Testis (tissue), 3 donors: ENCODE measurements around the gene SRD5A3. TPM values are rescaled to one million over a fixed set of nuclear protein-coding genes. Genes with fewer than 3 reads are reported as not detected.

Experiments used
- DNase-seq: peaks from one replicate; pipeline ENCODE4 v3.0.0-alpha.2; 2019
- H3K27ac ChIP-seq, 2 donors: fragments of 200-600 bp; sonication (generic); one replicate each; pipeline ENCODE4 v1.5.1; 2019
- H3K27me3 ChIP-seq: fragments of 200-600 bp; sonication (generic); one replicate; pipeline ENCODE4 v1.5.1; 2019
- H3K36me3 ChIP-seq: fragments of 200-600 bp; sonication (generic); one replicate; pipeline ENCODE4 v1.5.1; 2017; ENCODE audit warnings: low read depth; ENCODE audit errors: missing control alignments
- H3K4me1 ChIP-seq: fragments of 200-600 bp; sonication (generic); one replicate; pipeline ENCODE4 v1.5.1; 2019
- H3K4me3 ChIP-seq, 2 donors: fragments of 200-600 bp; sonication (generic); one replicate each; pipeline ENCODE4 v1.5.1; 2017 to 2019
- H3K9me3 ChIP-seq: fragments of 200-600 bp; sonication (generic); one replicate; pipeline ENCODE4 v1.5.1; 2017
- CTCF ChIP-seq, 3 experiments: fragments of 450-650 bp in 2 of 3; fragments of 200-600 bp in 1 of 3; sonication (generic) in 1 of 3; IDR thresholded peaks; one replicate each; pipeline ENCODE4 v1.5.1; 2016 to 2019; ENCODE audit warnings: antibody characterized with exemption in 3 of 3, mild to moderate bottlenecking in 2 of 3, moderate library complexity in 1 of 3
- POLR2A ChIP-seq: fragments of 450-650 bp; IDR thresholded peaks from one replicate; pipeline ENCODE4 v1.6.1; 2017; ENCODE audit warnings: antibody characterized with exemption, mild to moderate bottlenecking, moderate library complexity
- WGBS, 2 donors: methylation state at CpG; one replicate each; pipeline ENCODE4 v1.1.5; 2018; 5-methylcytosine and 5-hydroxymethylcytosine counted together
- intact Hi-C: fragments of 100-400 bp; cut with DNase I; formaldehyde crosslinking; loops from one replicate; pipeline ENCODE4 v1.15.1; 2023; ENCODE audit warnings: low total_unique reads
- polyA plus RNA-seq: library from polyadenylated mRNA; stranded (reverse); fragments of 350-450 nt; fragmentation: Illumina TruSeq; extraction: RNeasy Lipid Tissue Mini Kit (QIAGEN cat#74804); gene quantifications from one replicate; pipeline ENCODE4 v1.2.3, GENCODE V29; 2014; ENCODE audit warnings: low read depth, low replicate concordance; ENCODE audit not compliant: insufficient read depth
- small RNA-seq, 2 donors: library from RNA; depleted of rRNA; stranded (forward); fragments of <200 nt; gene quantifications; one replicate each; pipeline ENCODE3, GENCODE V24; 2016
- total RNA-seq, 2 donors: library from RNA; depleted of rRNA; stranded (reverse); fragments of >200 nt; gene quantifications; one replicate each; pipeline ENCODE4 v1.2.3, GENCODE V29; 2016

The SRD5A3 gene
- total and polyA plus RNA-seq, 3 donors from 2014 or later = 4.9 to 8.0 (median 7.8) TPM

- 71 to 72% methylated on average over 3 of the region's 3 CpGs for WGBS, 2 donors
- Histone ChIP-seq H3K36me3 (no peaks in the 10 kb centered on the region), H3K4me1 (no peaks in the 10 kb centered on the region), H3K27me3 (no peaks in the 10 kb centered on the region), H3K4me3 (no peak overlapping the region), H3K9me3 (no peaks in the 10 kb centered on the region), H3K27ac (no peak overlapping the region)
- no peak for DNase-seq
- TF ChIP-seq POLR2A (no peak), CTCF (IDR thresholded peaks at IDR 0.05) (no peak)
- intact Hi-C loops = no loop called here
Measured at GRCh38 chr4:55416176-55416575, 70.1 kb downstream of the SRD5A3 start.

Small RNAs within 50 kb of the gene (small RNA-seq; reads per million reads assigned to genes)
- 0 reads per million in 2 donors for gene RF00019

Other genes starting within 250 kb of the SRD5A3 start
- 1 to 10 TPM; 6.8 to 7.9 TPM for gene KDR, start 220.6 kb upstream of the SRD5A3 start, total RNA-seq
- 8.3 TPM for gene KDR, start 220.6 kb upstream of the SRD5A3 start, polyA plus RNA-seq
- gene TMEM165, start 49.7 kb downstream of the SRD5A3 start, total RNA-seq = 100 to 1,000 TPM in 1 of 2 donors, 10 to 100 TPM in 1; 94.8 to 122 TPM
- 39.9 TPM for gene TMEM165, start 49.7 kb downstream of the SRD5A3 start, polyA plus RNA-seq
- gene CLOCK, start 200.7 kb downstream of the SRD5A3 start, total RNA-seq = 10 to 100 TPM; 43.4 to 48.6 TPM
- gene CLOCK, start 200.7 kb downstream of the SRD5A3 start, polyA plus RNA-seq = 41.9 TPM
- 10 to 100 TPM; 15.7 to 28.6 TPM for gene PDCL2, start 246.0 kb downstream of the SRD5A3 start, total RNA-seq
- gene PDCL2, start 246.0 kb downstream of the SRD5A3 start, polyA plus RNA-seq = 84.6 TPM